ENCODE results near the gene SOX18.
"Not testable (repeated sequence)": the region's sequence is repeated elsewhere in the genome, so short reads cannot be mapped to it uniquely, and the experiment has no call there.

Gene SOX18

DNA sequence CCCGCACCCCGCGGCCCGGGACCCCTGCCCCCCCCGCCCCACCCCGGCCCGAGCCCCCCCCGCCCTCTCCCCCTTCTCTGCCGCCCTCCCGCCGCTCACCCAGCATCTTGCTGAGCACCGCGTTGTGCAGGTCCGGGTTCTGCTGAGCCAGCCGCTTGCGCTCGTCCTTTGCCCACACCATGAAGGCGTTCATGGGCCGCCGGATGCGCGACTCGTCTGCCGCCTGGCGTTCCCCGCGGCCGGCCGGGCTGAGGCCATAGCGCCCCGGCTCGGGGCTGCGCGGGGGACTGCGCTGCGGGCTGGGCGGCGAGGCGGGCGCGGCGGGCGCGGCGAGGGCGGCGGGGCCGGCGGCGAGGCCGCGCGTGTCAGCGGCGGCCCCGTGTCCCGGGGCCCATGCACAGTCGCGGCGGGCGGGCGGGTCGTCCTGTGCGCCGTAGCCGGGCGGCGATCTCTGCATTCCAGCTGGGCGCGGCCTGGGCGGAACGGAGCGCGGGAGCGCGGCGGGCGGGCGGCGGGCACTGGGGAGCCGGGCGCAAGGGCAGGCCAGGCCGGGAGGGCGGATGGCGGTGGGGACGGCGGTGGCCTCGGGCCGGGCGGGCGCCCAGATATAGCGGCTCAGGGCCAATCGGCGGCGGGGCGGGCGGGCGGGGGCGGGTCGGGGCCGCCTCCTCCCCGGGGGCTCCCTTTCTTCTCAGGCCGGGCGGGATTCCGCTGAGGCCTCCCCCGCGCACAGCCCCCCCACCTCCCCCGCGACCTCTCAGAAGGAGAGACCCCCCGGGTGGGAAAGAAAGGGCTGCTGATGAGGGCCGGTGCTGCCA is at the start of gene SOX18:
TSS of gene SOX18 (minus strand) at position 580 of the 818 bp plus-strand sequence. CDS start at position 457, 123 bp downstream.
- peak in 1 of 2 experiments; percentile 17 for DNase-seq

- DNase-seq, result no peak
Observed at GRCh38 chr20:64098471-64099013, 49.1 kb upstream of the SOX18 start.

DNA sequence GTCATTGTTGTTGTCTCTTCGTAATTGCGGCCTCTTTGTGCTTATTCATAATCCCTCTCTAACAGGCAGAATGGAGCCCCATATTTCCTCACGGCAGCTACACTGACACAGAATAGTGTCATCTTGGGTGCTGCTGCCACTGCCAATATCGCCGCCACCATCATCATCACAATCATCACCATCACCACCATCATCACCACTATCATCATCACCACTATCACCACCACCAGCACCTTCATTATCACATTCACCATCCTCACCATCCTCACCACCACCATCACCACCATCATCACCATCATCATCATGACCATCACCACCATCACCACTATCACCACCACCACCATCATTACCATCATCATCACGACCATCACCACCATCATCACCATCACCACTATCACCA is 47.1 kb upstream of the SOX18 start:
- no peak for DNase-seq

GRCh38 chr20:64095927-64096326 is 46.5 kb upstream of the SOX18 start:
- DNase-seq, result no peak

DNA sequence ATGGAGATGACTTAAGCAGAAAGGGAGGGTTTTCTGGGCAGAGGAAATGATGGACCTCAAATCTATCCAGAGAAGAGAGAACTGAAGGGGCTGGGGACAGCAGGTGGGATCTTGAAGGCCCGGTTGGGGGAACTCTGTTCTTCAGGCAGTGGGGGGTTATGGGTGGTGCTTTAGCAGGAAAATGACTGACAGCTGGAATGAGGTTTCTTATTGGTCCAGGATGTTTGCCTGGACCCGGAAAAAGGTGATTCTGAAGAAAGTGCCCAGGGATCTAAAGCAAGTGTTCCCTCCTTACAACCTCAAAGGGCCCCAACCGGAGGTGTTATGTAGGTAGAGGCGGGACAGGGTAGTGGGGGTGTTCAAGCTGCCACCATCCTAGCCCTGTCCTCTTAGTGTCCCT is 46.0 kb upstream of the SOX18 start:
- no peak for DNase-seq

GRCh38 chr20:64093013-64093503 is 43.6 kb upstream of the SOX18 start:
- DNase-seq, result no peak

DNA sequence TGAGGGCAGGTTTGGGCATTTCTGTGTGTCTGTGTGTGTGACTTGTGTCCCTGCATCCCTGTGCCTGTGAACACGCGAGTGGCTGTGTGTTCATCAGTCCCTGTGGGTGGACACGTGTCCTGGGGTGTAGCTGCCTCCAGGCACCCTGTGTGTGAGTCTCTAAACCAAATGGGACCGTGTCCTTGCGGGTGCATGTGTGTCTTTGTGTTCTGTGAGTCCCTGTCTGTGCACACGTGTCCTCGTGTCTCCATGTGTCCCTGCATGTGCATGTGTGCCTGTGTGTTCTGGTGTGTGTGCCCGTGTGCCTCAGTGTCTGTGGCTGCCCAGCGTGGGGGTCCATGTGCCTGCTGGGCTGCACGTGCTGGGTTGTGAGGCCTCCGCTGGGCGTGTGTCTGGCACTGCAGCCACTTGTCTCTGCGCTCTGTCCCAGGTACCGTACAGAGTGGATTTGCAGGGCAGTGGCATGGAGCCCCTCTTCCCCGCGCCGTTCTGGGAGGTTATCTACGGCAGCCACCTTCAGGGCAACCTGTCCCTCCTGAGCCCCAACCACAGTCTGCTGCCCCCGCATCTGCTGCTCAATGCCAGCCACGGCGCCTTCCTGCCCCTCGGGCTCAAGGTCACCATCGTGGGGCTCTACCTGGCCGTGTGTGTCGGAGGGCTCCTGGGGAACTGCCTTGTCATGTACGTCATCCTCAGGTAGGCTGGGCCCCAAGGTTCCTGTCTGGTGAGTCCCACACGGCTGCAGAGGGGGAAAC is 43.0 kb upstream of the SOX18 start:
- DNase-seq, result no peak

DNA sequence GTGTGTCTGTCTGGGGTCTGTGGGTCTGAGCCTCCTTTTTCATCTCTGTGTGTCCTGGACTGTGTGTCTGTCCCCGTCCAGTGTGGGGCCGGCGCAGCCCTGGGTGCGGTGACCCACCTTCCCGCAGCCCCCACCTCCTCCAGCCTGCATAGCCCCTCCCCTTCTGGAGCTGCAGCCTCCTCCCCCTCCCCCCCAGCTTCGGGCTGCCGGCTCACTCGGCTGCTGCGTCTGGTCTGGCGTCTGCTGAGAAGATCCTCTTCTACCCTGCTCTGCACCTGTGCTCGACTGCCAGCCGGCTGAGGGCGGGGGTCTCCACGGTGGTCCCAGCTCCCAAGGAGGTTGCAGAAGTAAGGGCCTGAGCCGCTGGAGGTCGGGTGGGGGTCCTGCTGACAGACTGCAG is 42.3 kb upstream of the SOX18 start:
- no peak for DNase-seq

GRCh38 chr20:64091340-64091739 is 41.9 kb upstream of the SOX18 start:
- no peak for DNase-seq

GRCh38 chr20:64090165-64090564 is 40.7 kb upstream of the SOX18 start:
- DNase-seq, result no peak

DNA sequence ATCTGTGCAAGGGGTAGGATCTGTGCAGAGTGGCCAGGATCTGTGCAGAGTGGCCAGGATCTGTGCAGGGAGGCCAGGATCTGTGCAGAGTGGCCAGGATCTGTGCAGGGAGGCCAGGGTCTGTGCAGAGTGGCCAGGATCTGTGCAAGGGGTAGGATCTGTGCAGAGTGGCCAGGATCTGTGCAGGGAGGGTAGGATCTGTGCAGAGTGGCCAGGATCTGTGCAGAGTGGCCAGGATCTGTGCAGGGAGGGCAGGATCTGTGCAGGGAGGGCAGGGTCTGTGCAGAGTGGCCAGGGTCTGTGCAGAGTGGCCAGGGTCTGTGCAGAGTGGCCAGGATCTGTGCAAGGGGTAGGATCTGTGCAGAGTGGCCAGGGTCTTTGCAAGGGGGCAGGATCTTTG is 39.1 kb upstream of the SOX18 start:
- DNase-seq, result not testable (repeated sequence)

GRCh38 chr20:64087226-64087825 is 37.9 kb upstream of the SOX18 start:
- DNase-seq, result not testable (repeated sequence)

- DNase-seq, result no peak
Observed at GRCh38 chr20:64086801-64087200, 37.4 kb upstream of the SOX18 start.

GRCh38 chr20:64084685-64085152 is 35.3 kb upstream of the SOX18 start:
- no peak for DNase-seq

GRCh38 chr20:64083804-64084684 is 34.6 kb upstream of the SOX18 start, which contains the start of gene LKAAEAR1:
TSS of gene LKAAEAR1 (minus strand) at chr20:64084398. CDS start at chr20:64084219, 179 bp downstream.
- peak in 1 of 2 experiments; percentile 30 for DNase-seq

DNA sequence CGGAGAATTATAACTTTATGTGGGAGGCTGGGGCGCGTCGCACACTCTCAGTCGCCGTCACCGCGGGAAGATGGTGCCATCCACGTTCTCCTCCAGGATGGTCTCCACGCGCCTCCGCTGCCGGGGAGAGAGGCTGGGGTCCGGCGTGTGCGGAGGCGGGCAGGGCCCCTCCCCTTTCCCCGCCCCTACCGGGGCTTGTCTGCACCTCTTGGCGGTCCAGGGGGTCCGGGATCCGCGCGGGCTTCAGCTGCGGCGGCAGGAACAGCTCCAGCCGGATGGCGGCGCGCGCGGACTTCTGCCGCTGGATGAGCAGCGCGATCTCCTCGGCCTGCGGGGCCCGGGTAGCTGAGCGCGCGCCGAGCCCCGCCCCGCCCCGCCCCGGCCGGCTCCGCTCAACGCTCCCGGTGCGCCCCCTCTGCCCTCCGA is 34.0 kb upstream of the SOX18 start:
- peak; percentile 51 to 73 for DNase-seq

DNA sequence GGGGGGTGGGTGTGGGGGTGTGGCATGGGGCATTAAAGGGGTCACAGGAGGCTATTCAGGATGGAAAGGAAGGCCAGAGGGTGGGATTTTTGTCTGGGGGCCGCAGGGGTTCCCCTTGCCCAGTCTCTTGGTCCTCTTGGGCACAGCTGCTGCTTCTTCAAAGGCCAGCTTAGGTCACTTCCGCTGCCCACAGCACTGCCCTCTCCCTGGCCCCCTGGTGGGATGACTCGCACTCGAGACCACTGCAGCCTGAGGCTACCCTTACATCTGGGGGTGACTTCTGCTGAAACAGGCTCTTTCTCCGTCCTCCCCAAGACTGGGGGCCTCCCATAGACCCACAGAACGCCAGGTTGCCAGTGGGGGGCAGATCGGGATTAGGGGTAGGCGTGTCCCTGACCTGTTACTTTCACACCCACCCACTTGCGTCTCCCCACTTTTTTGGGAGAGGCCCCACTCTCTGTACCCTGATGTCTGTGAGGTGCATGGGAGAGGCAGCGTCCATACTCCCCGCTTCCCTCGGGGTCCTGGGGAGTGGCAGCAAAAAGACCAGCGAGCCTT is 33.5 kb upstream of the SOX18 start:
- DNase-seq, result peak in 1 of 2 experiments; percentile 18

DNA sequence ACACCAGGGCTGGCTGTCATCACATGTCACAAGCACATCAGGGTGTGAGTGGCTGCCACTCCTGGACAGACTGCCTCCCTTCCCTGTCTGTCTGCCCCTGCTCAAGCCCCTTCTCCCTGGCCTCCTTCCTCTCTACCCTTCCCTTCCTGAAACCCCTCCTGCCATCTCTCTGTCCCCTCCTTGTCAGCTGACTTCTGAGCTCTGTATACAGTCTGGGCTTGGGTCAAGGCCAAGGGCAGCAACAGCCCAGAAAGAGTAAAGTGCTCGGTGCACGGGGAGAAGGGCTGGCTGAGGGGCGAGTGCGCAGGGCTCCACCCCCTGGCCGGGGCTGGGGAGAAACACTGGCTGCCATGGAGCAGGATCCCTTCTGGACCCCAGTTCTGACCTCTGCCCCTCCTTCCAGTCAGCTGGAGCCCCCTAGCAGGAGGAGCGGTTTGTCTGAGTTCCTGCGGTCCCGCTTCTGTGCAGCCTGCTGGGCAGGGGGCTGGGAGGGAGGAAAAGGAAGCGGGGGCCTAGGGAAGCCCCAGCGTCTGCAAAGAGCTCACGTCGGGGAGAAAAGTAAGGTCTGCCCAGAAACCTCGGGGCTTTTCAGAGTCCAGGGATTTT is 32.8 kb upstream of the SOX18 start:
- peak; percentile 69 to 82 for DNase-seq

- DNase-seq, result no peak
Observed at GRCh38 chr20:64081624-64081964, 32.2 kb upstream of the SOX18 start.

- DNase-seq, result no peak
Observed at GRCh38 chr20:64080813-64081623, 31.6 kb upstream of the SOX18 start.

Measured in Kasumi-1 (cell line).